Activated T-cell treated with anti-CD3 and anti-CD28 coated beads for 4 hours (primary cell): ENCODE measurements around the gene PLPP2.
"Not testable (repeated sequence)": the region's sequence is repeated elsewhere in the genome, so short reads cannot be mapped to it uniquely, and the experiment has no call there.

Source experiments
- DNase-seq: peaks from one replicate; pipeline ENCODE4 v3.0.0-alpha.2; 2020

PLPP2 gene

GRCh38 chr19:262125-262524, 29.1 kb downstream of the PLPP2 start:
- DNase-seq, result no peak

- DNase-seq, result not testable (repeated sequence)
These were observed 34.4 kb downstream of the PLPP2 start for GRCh38 chr19:256804-257203.

GRCh38 chr19:252421-253186, 38.6 kb downstream of the PLPP2 start:
- DNase-seq, result not testable (repeated sequence)

- no peak for DNase-seq
These were observed 44.7 kb downstream of the PLPP2 start for GRCh38 chr19:246551-246950.

GRCh38 chr19:245900-246299, 45.3 kb downstream of the PLPP2 start:
- not testable (repeated sequence) for DNase-seq

- no peak for DNase-seq
These were observed 45.7 kb downstream of the PLPP2 start for GRCh38 chr19:245457-245856.
